GM18499 (cell line): Measurements from ENCODE around the gene GPER1.

Experiments used
- ATAC-seq: cut with Tn5 transposase; IDR thresholded peaks from one replicate; pipeline ENCODE4 v1.9.1; 2021; ENCODE audit warnings: moderate number of reproducible peaks; ENCODE audit not compliant: insufficient read depth, unreplicated experiment

The GPER1 gene

GRCh38 chr7:1053816-1054370, 34.0 kb upstream of the GPER1 start:
- ATAC-seq, result no peak

- ATAC-seq, result no peak
Measured at GRCh38 chr7:1054438-1054837, 33.5 kb upstream of the GPER1 start.

GRCh38 chr7:1054861-1055450, 33.0 kb upstream of the GPER1 start:
- no peak for ATAC-seq

- no peak for ATAC-seq
Measured at GRCh38 chr7:1055491-1055955, 32.4 kb upstream of the GPER1 start.

DNA sequence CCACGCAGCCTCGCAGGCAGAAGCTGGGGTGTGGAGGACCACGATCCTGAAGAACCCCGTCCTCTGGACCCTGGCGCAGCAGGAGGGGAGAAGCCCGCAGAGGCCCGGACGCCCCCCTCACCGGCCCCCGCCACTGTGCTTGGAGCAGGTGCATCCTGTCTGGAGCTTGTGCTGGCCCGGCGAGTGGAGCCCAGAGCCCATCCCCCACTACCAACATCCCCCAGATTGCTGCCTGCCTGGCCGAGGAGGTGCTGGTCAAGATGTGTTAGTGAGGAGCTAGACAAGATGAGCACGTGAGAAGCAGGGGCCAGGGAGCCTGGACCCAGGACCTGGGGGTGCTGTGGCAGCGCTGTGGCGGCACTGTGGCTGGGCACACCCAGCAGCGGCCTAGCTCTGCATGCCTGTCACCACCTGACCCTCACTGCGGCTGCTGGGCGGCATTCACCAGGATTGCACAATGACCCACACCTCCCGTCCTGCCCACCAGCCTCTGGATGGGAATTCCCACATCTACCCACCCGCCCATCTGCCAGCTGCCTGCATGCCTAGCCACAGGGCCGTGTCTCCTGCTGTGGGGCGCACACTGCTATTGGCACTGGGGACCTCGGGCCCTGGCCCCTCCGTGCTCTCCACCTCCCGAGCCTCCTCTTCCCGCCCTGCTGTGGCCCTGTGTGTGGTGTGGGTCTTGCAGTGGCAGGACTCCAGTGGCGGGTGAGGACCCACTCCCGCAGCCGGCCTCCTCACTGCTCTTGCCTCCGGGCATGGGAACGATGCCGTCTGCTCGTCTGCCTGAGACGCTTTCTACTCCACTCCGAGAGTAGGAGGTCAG, 31.7 kb upstream of the GPER1 start:
- no peak for ATAC-seq

GRCh38 chr7:1056785-1057410, 31.0 kb upstream of the GPER1 start:
- no peak for ATAC-seq

DNA sequence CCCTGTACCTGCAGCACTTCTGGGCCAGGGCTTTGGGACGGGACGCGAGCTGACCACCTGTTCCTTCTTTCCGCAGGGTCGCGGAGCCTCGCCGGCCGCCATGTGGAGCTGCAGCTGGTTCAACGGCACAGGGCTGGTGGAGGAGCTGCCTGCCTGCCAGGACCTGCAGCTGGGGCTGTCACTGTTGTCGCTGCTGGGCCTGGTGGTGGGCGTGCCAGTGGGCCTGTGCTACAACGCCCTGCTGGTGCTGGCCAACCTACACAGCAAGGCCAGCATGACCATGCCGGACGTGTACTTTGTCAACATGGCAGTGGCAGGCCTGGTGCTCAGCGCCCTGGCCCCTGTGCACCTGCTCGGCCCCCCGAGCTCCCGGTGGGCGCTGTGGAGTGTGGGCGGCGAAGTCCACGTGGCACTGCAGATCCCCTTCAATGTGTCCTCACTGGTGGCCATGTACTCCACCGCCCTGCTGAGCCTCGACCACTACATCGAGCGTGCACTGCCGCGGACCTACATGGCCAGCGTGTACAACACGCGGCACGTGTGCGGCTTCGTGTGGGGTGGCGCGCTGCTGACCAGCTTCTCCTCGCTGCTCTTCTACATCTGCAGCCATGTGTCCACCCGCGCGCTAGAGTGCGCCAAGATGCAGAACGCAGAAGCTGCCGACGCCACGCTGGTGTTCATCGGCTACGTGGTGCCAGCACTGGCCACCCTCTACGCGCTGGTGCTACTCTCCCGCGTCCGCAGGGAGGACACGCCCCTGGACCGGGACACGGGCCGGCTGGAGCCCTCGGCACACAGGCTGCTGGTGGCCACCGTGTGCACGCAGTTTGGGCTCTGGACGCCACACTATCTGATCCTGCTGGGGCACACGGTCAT, 30.3 kb upstream of the GPER1 start:
- ATAC-seq, result no peak

GRCh38 chr7:1058311-1058710, 29.6 kb upstream of the GPER1 start:
- no peak for ATAC-seq

DNA sequence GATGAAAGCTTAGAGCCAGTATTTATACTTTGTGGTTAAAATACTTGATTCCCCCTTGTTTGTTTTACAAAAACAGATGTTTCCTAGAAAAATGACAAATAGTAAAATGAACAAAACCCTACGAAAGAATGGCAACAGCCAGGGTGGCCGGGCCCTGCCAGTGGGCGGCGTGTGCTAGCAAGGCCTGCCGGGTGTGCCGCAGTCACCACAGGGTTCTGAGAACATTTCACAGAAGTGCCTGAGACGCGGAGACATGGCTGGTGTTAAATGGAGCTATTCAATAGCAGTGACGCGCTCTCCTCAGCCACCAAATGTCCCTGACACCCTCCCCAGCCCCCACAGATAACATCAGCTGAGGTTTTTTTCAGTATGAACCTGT, 29.1 kb upstream of the GPER1 start:
- no peak for ATAC-seq

DNA sequence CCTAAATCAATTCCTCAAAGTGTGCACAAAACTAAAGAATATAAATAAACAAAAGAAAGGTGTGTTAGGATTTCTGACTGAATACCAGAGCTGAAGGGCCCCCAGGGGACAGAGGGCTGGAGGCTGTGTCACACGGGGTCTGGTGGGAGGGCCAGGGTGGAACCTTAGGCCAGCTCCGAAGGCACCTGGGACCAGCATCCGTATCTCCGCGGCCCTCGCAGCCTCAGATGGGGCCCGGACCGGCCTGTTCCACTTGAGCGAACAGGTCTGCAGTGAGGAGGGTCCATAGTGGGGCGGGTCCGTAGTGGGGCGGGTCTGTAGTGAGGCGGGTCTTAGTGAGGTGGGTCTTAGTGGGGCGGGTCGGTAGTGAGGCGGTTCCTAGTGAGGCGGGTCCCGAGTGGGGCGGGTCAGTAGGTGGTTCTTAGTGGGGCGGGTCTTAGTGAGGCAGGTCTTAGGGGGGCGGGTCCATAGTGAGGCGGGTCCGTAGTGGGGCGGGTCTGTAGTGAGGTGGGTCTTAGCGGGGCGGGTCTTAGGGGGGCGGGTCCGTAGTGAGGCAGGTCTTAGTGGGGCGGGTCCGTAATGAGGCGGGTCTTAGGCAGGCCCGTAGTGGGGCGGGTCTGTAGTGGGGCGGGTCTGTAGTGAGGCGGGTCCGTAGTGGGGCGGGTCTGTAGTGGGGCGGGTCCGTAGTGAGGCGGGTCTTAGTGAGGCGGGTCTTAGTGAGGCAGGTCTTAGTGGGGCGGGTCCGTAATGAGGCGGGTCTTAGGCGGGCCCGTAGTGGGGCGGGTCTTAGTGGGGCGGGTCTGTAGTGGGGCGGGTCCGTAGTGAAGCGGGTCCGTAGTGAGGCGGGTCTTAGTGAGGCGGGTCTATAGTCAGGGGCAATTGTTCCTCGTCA, 28.5 kb upstream of the GPER1 start:
- no peak for ATAC-seq

- no peak for ATAC-seq
Measured at GRCh38 chr7:1060315-1061072, 27.4 kb upstream of the GPER1 start.

- no peak for ATAC-seq
Measured at GRCh38 chr7:1061180-1061579, 26.7 kb upstream of the GPER1 start.

DNA sequence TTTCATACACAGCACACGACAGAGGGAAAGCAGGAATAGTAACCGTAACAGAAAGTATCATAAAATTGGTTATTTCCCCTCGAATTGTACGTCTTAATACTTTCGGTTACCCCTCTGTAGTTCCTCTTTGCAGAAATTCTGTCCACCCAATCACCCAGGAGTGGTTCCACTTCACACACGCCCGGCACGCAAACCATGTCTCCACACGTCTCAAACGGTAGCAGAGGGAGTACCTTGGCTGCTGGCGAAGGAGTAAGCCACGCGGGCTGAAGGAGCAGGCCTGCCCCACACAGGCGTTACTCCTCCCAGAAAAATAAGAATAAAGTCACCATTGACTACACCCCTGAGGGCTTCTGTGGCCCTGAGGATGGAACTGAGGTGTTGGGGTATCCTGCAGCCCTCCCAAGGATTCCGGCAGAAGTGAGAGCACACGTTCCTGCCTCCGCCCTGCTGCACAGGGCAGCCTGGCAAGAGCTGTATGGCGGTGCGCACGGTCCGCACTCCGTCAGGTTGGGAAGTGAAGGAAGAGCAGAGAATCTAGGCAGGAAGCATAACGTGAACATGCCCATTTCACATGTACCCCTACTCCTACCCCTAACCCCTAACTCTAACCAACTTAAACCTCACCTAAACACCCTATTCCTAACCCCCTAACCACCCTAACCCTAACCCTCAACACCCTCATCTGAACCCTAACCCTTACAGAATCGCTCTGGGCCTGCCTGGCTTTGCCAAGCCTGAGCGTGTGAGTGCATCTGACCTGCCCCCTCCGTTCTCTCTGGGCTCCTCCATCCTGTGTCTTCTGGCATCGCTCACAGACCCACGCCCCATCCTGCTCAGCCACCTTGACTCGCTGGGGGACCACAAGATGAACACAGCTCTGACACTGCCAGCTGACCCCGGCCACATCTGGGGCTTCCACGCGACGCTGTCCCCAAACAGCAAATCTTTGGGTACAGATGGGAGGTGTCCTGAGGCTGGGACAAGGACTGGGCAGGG, 25.3 kb upstream of the GPER1 start:
- ATAC-seq, result no peak

GRCh38 chr7:1063361-1063760, 24.6 kb upstream of the GPER1 start:
- no peak for ATAC-seq

DNA sequence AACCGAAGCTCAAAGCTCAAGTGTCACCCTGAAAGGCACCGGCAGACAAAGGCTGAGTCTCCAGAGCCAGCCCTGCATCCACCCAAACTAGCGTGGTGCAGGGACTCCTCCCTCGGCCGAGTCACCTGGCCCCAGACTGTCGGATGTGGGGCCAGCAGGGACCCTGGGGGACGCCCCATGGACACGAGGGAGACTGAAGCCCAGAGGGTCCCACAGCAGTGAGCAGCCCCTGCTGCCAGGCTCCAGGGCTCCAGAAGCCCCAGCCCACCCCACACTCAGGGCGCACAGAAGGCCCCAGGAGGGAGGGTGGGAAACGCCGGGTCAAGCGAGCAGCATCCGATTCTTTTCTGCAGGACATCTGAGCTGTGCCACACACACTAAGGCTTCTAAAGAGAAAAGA, 23.3 kb upstream of the GPER1 start:
- ATAC-seq, result no peak

- no peak for ATAC-seq
Measured at GRCh38 chr7:1065263-1065584, 22.7 kb upstream of the GPER1 start.

- ATAC-seq, result no peak
Measured at GRCh38 chr7:1065585-1066241, 22.2 kb upstream of the GPER1 start.
